ENCODE data around the gene SEMA3G. TPM values are rescaled to one million over a fixed set of nuclear protein-coding genes. Genes with fewer than 3 reads are reported as not detected.

Gene SEMA3G
- total RNA-seq, 1 experiment from 2014 or later = 0.33 TPM

GRCh38 chr3:52399131-52399530, 45.8 kb downstream of the SEMA3G start:
- Mint-ChIP-seq H3K27me3 (ENCODE audit: unreplicated experiment) (no peaks in the 10 kb centered on the region), H3K9me3 (ENCODE audit: low read depth, unreplicated experiment) (no peaks in the 10 kb centered on the region), H3K27ac (ENCODE audit: unreplicated experiment) (no peak overlapping the region), H3K36me3 (ENCODE audit: insufficient read depth, unreplicated experiment) (peaks cover 26% of the 10 kb centered on the region), H3K4me3 (ENCODE audit: low read depth, unreplicated experiment) (no peak overlapping the region), H3K4me1 (ENCODE audit: low read depth, unreplicated experiment) (no peaks in the 10 kb centered on the region)
- TF ChIP-seq CTCF (IDR thresholded peaks at IDR 0.05; ENCODE audit: unreplicated experiment) = no peak
- DNase-seq = no peak
- CTCF ChIA-PET = no interaction called here
- no TSS peak for BruUV-seq (replicated peaks)
- intact Hi-C loops (cut with micrococcal nuclease; ENCODE audit: unreplicated experiment) = no loop called here

GRCh38 chr3:52398670-52399081, 46.2 kb downstream of the SEMA3G start:
- Mint-ChIP-seq H3K36me3 (ENCODE audit: insufficient read depth, unreplicated experiment) (peaks cover 21% of the 10 kb centered on the region), H3K27ac (ENCODE audit: unreplicated experiment) (no peak overlapping the region), H3K9me3 (ENCODE audit: low read depth, unreplicated experiment) (no peaks in the 10 kb centered on the region), H3K27me3 (ENCODE audit: unreplicated experiment) (no peaks in the 10 kb centered on the region), H3K4me3 (ENCODE audit: low read depth, unreplicated experiment) (no peak overlapping the region), H3K4me1 (ENCODE audit: low read depth, unreplicated experiment) (no peaks in the 10 kb centered on the region)
- no peak for TF ChIP-seq CTCF (IDR thresholded peaks at IDR 0.05; ENCODE audit: unreplicated experiment)
- intact Hi-C loops (cut with micrococcal nuclease; ENCODE audit: unreplicated experiment) = no loop called here
- no TSS peak for BruUV-seq (replicated peaks)
- CTCF ChIA-PET = no interaction called here
- DNase-seq = no peak

- H3K4me1 Mint-ChIP-seq (ENCODE audit: low read depth, unreplicated experiment) = no peaks in the 10 kb centered on the region
- CTCF ChIA-PET = no interaction called here
- no TSS peak for BruUV-seq (replicated peaks)
Measured at GRCh38 chr3:52397676-52398399, 47.1 kb downstream of the SEMA3G start.

GRCh38 chr3:52396907-52397591, 47.9 kb downstream of the SEMA3G start:
- intact Hi-C loops (cut with micrococcal nuclease; ENCODE audit: unreplicated experiment) = no loop called here
- CTCF ChIA-PET = interaction anchor here (0.6 kb wide), 1 partner anchor 25 kb away, joined by 5 read pairs; no protein-coding TSS in a partner anchor
- H3K4me3 Mint-ChIP-seq (ENCODE audit: low read depth, unreplicated experiment) = no peak overlapping the region

More at GRCh38 chr3:52397676-52398399, 47.1 kb downstream of the SEMA3G start:
- no peak for DNase-seq
- intact Hi-C loops (cut with micrococcal nuclease; ENCODE audit: unreplicated experiment) = no loop called here
- peaks cover 20% of the 10 kb centered on the region for H3K36me3 Mint-ChIP-seq (ENCODE audit: insufficient read depth, unreplicated experiment)
- no peaks in the 10 kb centered on the region for H3K27me3 Mint-ChIP-seq (ENCODE audit: unreplicated experiment)
- TF ChIP-seq CTCF (IDR thresholded peaks at IDR 0.05; ENCODE audit: unreplicated experiment) = no peak
- no peaks in the 10 kb centered on the region for H3K9me3 Mint-ChIP-seq (ENCODE audit: low read depth, unreplicated experiment)
- H3K4me3 Mint-ChIP-seq (ENCODE audit: low read depth, unreplicated experiment) = no peak overlapping the region
- no peak overlapping the region for H3K27ac Mint-ChIP-seq (ENCODE audit: unreplicated experiment)

More at GRCh38 chr3:52396907-52397591, 47.9 kb downstream of the SEMA3G start:
- Mint-ChIP-seq H3K4me1 (ENCODE audit: low read depth, unreplicated experiment) (no peaks in the 10 kb centered on the region), H3K27me3 (ENCODE audit: unreplicated experiment) (no peaks in the 10 kb centered on the region), H3K36me3 (ENCODE audit: insufficient read depth, unreplicated experiment) (peaks cover 13% of the 10 kb centered on the region), H3K9me3 (ENCODE audit: low read depth, unreplicated experiment) (no peaks in the 10 kb centered on the region), H3K27ac (ENCODE audit: unreplicated experiment) (no peak overlapping the region)
- DNase-seq = no peak
- TF ChIP-seq CTCF (IDR thresholded peaks at IDR 0.05; ENCODE audit: unreplicated experiment) = no peak
- BruUV-seq (replicated peaks) = no TSS peak
